Kidney (tissue), 14 donors: ENCODE results near the gene FSTL3. TPM values are rescaled to one million over a fixed set of nuclear protein-coding genes. Genes with fewer than 3 reads are reported as not detected.

Experiments
- DNase-seq, 5 donors: peaks; one replicate each; pipeline ENCODE4 v3.0.0-alpha.2; 2013 to 2020
- FAIRE-seq: peaks from 2 replicates; lab custom pipeline; 2012; peaks lifted over from hg19 to GRCh38; lab: Jason Lieb, UNC
- H3K27ac ChIP-seq, 2 donors: one replicate each; pipeline ENCODE4 v1.7.0; 2013; ENCODE audit warnings: low read depth in 2 of 2, low read length in 2 of 2, inconsistent platforms in 1 of 2
- H3K27me3 ChIP-seq: one replicate; pipeline ENCODE4 v1.7.1; 2013; ENCODE audit warnings: low read length, inconsistent platforms; ENCODE audit not compliant: control insufficient read depth, insufficient read depth
- H3K36me3 ChIP-seq, 3 donors: one replicate each; pipeline versions ENCODE4 v1.7.0 to v1.7.1; 2013; ENCODE audit warnings: low read length in 3 of 3, control low read depth in 1 of 3, inconsistent platforms in 1 of 3; ENCODE audit not compliant: insufficient read depth in 3 of 3, control insufficient read depth in 2 of 3
- H3K4me1 ChIP-seq, 3 donors: one replicate each; pipeline versions ENCODE4 v1.7.0 to v1.7.1; 2013; ENCODE audit warnings: low read length in 3 of 3, inconsistent platforms in 1 of 3, low read depth in 1 of 3; ENCODE audit not compliant: control insufficient read depth in 2 of 3, insufficient read depth in 2 of 3
- H3K4me3 ChIP-seq, 3 donors: one replicate each; pipeline versions ENCODE4 v1.7.0 to v1.8.1; 2013; ENCODE audit warnings: low read length in 3 of 3, control low read depth in 1 of 3, inconsistent platforms in 1 of 3
- H3K9ac ChIP-seq, 3 donors: one replicate each; pipeline versions ENCODE4 v1.7.0 to v1.7.1; 2013; ENCODE audit warnings: low read length in 3 of 3, control low read depth in 1 of 3, inconsistent platforms in 1 of 3
- H3K9me3 ChIP-seq, 3 donors: one replicate each; pipeline versions ENCODE4 v1.7.0 to v1.7.1; 2013; ENCODE audit warnings: low read length in 3 of 3, control low read depth in 1 of 3, inconsistent platforms in 1 of 3; ENCODE audit not compliant: control insufficient read depth in 2 of 3, insufficient read depth in 1 of 3
- intact Hi-C: fragments of 100-400 bp; cut with DNase I; formaldehyde crosslinking; loops from one replicate; pipeline ENCODE4 v1.11.1; 2022
- polyA plus RNA-seq: library from polyadenylated mRNA; stranded (reverse); fragments of 350-450 nt; fragmentation: Illumina TruSeq; extraction: RNeasy Lipid Tissue Mini Kit (QIAGEN cat#74804); gene quantifications from one replicate; pipeline ENCODE4 v1.2.3, GENCODE V29; 2014; ENCODE audit warnings: low read depth, low replicate concordance; ENCODE audit not compliant: insufficient read depth
- total RNA-seq: library from RNA; stranded (reverse); fragmentation: NEBNext Ultra II Directional; extraction: Animal tissue kit (Norgen Biotek cat#: 25700); gene quantifications from one replicate; pipeline ENCODE4 v1.2.1, GENCODE V29; 2021
- TF ChIP-seq, protein P1 (sequence below): IDR thresholded peaks from 3 replicates; pipeline ENCODE4 v1.5.1; 2012; ENCODE audit warnings: mild to moderate bottlenecking, moderate library complexity, borderline replicate concordance; ENCODE audit not compliant: insufficient read depth; ENCODE audit errors: extremely low read depth
- donor health status: control.
- donor health status: control.
- donor health status: control.
- donor health status: control.
- donor health status: control.
- donor health status: DM: yes; HTN: yes; CAD: no.
- donor health status: Normal renal cell carcinoma (clear cell type).

The FSTL3 gene
- total and polyA plus RNA-seq, 2 donors from 2014 or later = 23.9 to 63.0 TPM

GRCh38 chr19:658059-658839 lies 17.9 kb upstream of the FSTL3 start:
- H3K27ac ChIP-seq = no peak overlapping the region

DNA sequence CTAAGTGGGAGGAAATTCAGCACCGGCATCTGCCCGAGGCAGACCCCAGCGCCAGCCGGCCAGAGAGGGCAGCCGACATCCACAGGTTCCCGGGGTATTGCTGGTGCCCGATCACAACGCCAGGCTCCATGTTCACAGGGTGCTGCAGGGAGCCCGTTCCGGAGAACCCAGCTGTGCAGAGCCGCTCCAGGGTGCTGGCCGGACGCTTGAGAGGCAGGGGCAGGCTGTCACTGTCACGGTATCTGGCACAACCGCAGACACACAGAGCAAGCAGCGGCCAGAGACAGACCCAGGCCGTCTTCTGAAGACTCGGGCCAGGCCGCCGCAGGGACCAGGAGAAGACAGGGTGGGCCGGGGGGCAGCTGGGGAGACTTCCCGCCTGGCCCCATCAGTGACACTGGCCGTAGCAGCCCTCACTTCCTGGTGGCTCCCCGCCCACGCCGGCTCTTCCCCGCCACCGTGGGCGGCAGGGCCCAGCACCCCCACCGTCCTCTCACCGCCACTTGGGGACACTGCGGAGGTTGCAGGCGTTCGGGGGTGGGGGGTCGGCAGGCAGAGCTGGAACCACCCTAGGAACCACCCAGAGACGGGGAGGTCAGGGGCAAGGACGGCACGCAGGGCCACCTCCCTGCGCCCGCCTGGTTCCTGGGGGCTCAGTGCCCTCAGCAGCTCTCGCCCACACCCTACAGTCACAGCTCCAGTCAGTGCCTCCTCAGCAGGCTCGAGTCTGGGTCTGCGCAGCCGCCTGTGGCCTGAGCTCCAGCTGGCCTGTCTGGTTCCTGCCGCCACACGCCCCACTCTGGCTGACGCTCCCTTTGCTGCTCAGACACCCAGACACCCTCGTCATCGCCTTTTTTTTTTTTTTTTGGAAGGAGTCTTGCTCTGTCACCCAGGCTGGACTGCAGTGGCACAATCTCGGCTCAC lies 17.0 kb upstream of the FSTL3 start:
- Histone ChIP-seq H3K9ac (no peak overlapping the region), H3K4me1 (peaks cover 0 to 40% (median 7%) of the 10 kb centered on the region in 3 donors), H3K27me3 (no peaks in the 10 kb centered on the region), H3K9me3 (no peaks in the 10 kb centered on the region), H3K27ac (peak overlapping the region in 1 of 2 donors; percentile 36), H3K4me3 (no peak overlapping the region), H3K36me3 (no peaks in the 10 kb centered on the region)
- DNase-seq (no peak), FAIRE-seq (no peak)
- TF ChIP-seq, protein P1, sequence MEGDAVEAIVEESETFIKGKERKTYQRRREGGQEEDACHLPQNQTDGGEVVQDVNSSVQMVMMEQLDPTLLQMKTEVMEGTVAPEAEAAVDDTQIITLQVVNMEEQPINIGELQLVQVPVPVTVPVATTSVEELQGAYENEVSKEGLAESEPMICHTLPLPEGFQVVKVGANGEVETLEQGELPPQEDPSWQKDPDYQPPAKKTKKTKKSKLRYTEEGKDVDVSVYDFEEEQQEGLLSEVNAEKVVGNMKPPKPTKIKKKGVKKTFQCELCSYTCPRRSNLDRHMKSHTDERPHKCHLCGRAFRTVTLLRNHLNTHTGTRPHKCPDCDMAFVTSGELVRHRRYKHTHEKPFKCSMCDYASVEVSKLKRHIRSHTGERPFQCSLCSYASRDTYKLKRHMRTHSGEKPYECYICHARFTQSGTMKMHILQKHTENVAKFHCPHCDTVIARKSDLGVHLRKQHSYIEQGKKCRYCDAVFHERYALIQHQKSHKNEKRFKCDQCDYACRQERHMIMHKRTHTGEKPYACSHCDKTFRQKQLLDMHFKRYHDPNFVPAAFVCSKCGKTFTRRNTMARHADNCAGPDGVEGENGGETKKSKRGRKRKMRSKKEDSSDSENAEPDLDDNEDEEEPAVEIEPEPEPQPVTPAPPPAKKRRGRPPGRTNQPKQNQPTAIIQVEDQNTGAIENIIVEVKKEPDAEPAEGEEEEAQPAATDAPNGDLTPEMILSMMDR = no peak
- intact Hi-C loops = no loop called here

More at GRCh38 chr19:658059-658839, 17.9 kb upstream of the FSTL3 start:
- Histone ChIP-seq H3K9ac (no peak overlapping the region), H3K36me3 (peaks cover 0 to 5% (median 0%) of the 10 kb centered on the region in 3 donors), H3K9me3 (no peaks in the 10 kb centered on the region), H3K4me1 (peaks cover 0 to 34% (median 5%) of the 10 kb centered on the region in 3 donors), H3K4me3 (no peak overlapping the region), H3K27me3 (no peaks in the 10 kb centered on the region)
- no peak for DNase-seq
- FAIRE-seq = no peak
- intact Hi-C loops = no loop called here
- TF ChIP-seq, protein P1 = no peak

DNA sequence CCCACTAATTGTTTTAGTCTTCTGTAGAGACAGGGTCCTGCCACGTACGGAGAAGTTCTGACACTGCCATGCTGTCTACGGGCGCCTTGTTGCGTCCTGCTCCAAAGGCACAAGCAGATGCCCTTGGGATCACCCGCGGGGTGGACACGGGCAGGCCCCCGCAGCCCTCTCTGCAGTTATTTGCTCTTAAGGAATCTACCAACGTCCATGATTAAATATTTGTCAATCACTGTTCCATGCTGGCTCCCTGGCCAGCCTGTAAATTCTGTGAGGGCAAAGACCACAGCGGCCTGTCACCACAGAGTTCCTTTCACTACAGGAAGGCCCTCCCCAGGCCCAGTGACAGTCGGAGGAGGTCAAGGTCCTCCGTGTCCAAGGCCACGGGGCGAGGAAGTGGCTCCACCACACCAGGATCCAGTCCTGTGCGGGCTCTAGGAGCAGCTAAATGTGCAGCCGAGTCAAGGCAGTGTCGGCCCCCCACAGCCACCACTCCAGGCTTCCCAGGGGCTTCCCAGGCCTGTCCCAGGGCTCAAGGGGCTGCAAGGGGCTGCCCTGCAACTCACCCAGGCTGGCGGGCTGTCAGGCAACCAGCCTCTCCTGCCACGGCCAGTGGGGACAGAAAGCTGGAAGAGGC lies 15.3 kb upstream of the FSTL3 start:
- DNase-seq (no peak), FAIRE-seq (no peak)
- Histone ChIP-seq H3K27ac (peak overlapping the region; percentile 42 to 74), H3K4me3 (peak overlapping the region in 2 of 3 donors; percentile 43 to 75), H3K36me3 (no peaks in the 10 kb centered on the region), H3K27me3 (no peaks in the 10 kb centered on the region), H3K4me1 (peaks cover 0 to 48% (median 10%) of the 10 kb centered on the region in 3 donors), H3K9me3 (no peaks in the 10 kb centered on the region), H3K9ac (peak overlapping the region in 2 of 3 donors; percentile 20 to 78)
- intact Hi-C loops = no loop called here
- TF ChIP-seq, protein P1 = no peak
